Mesenchymal stem cell (in vitro differentiated cells and primary cell): Measurements from ENCODE around the gene FGGY.

Experiments
- DNase-seq: peaks from one replicate; pipeline ENCODE4 v3.0.0-alpha.2; 2013
- H2AFZ ChIP-seq: one replicate; pipeline ENCODE4 v1.6.1; 2013; ENCODE audit warnings: low read depth, mild to moderate bottlenecking, control low read depth, inconsistent platforms, low read length, moderate library complexity
- H2AK5ac ChIP-seq: 2 replicates; pipeline ENCODE4 v1.6.1; 2013; ENCODE audit warnings: low read length, moderate library complexity, mild to moderate bottlenecking, inconsistent platforms; ENCODE audit not compliant: severe bottlenecking
- H2BK120ac ChIP-seq: one replicate; pipeline ENCODE4 v1.6.1; 2013; ENCODE audit warnings: low read depth, mild to moderate bottlenecking, inconsistent platforms, low read length, moderate library complexity
- H2BK12ac ChIP-seq, 2 experiments: one replicate each; pipeline ENCODE4 v1.6.1; 2013; ENCODE audit warnings: inconsistent platforms in 2 of 2, low read length in 2 of 2, mild to moderate bottlenecking in 2 of 2, moderate library complexity in 2 of 2, control low read depth in 1 of 2
- H2BK15ac ChIP-seq: one replicate; pipeline ENCODE4 v1.6.1; 2013; ENCODE audit warnings: mild to moderate bottlenecking, low read depth, inconsistent platforms; ENCODE audit not compliant: poor library complexity, severe bottlenecking
- H2BK5ac ChIP-seq: 2 replicates; pipeline ENCODE4 v1.6.1; 2013; ENCODE audit warnings: low read depth, mild to moderate bottlenecking, low read length, control low read depth, inconsistent platforms; ENCODE audit not compliant: poor library complexity, severe bottlenecking
- H3K14ac ChIP-seq, 2 experiments: one replicate each; pipeline ENCODE4 v1.6.1; 2013; ENCODE audit warnings: inconsistent platforms in 2 of 2, low read length in 2 of 2, control low read depth in 1 of 2, mild to moderate bottlenecking in 1 of 2, moderate library complexity in 1 of 2
- H3K18ac ChIP-seq, 2 experiments: one replicate each; pipeline ENCODE4 v1.6.1; 2013; ENCODE audit warnings: inconsistent platforms in 2 of 2, low read length in 2 of 2, control low read depth in 1 of 2, low read depth in 1 of 2, mild to moderate bottlenecking in 1 of 2
- H3K23ac ChIP-seq, 2 experiments: one replicate each; pipeline ENCODE4 v1.6.1; 2013; ENCODE audit warnings: inconsistent platforms in 2 of 2, low read length in 2 of 2, mild to moderate bottlenecking in 2 of 2, moderate library complexity in 2 of 2, control low read depth in 1 of 2
- H3K27ac ChIP-seq: 2 replicates; pipeline ENCODE4 v1.5.1; 2013; ENCODE audit warnings: mild to moderate bottlenecking, moderate library complexity, low read length, control low read depth, inconsistent platforms; ENCODE audit not compliant: poor library complexity, severe bottlenecking
- H3K27me3 ChIP-seq, 2 experiments: 2 replicates each; pipeline versions ENCODE4 v1.6.1 to v1.7.0; 2013; ENCODE audit warnings: low read length in 2 of 2, mild to moderate bottlenecking in 2 of 2, moderate library complexity in 2 of 2, control low read depth in 1 of 2, inconsistent platforms in 1 of 2; ENCODE audit not compliant: control insufficient read depth in 1 of 2, insufficient read depth in 1 of 2
- H3K36me3 ChIP-seq, 2 experiments: 2 replicates each; pipeline versions ENCODE4 v1.6.1 to v1.7.0; 2013; ENCODE audit warnings: low read length in 2 of 2, control low read depth in 1 of 2, inconsistent platforms in 1 of 2, low read depth in 1 of 2, mild to moderate bottlenecking in 1 of 2; ENCODE audit not compliant: insufficient read depth in 2 of 2, control insufficient read depth in 1 of 2
- H3K4ac ChIP-seq, 2 experiments: one replicate each; pipeline ENCODE4 v1.6.1; 2013; ENCODE audit warnings: inconsistent platforms in 2 of 2, low read length in 2 of 2, mild to moderate bottlenecking in 2 of 2, moderate library complexity in 2 of 2, control low read depth in 1 of 2, low read depth in 1 of 2
- H3K4me1 ChIP-seq: 2 replicates; pipeline ENCODE4 v1.6.1; 2013; ENCODE audit warnings: low read depth, low read length, control low read depth; ENCODE audit not compliant: control insufficient read depth, insufficient read depth
- H3K4me2 ChIP-seq: 2 replicates; pipeline ENCODE4 v1.6.1; 2013; ENCODE audit warnings: low read length, mild to moderate bottlenecking, inconsistent platforms; ENCODE audit not compliant: poor library complexity, severe bottlenecking
- H3K4me3 ChIP-seq, 2 experiments: 2 replicates each; pipeline versions ENCODE4 v1.5.1 to v1.7.0; 2013; ENCODE audit warnings: low read length in 2 of 2, mild to moderate bottlenecking in 2 of 2, control low read depth in 1 of 2, low read depth in 1 of 2; ENCODE audit not compliant: insufficient read depth in 1 of 2
- H3K79me1 ChIP-seq: replicated peaks from 2 replicates; pipeline ENCODE4 v1.6.1; 2013; ENCODE audit warnings: mild to moderate bottlenecking, control low read depth, low read length, inconsistent platforms; ENCODE audit not compliant: poor library complexity, severe bottlenecking
- H3K9ac ChIP-seq: 2 replicates; pipeline ENCODE4 v1.7.0; 2013; ENCODE audit warnings: mild to moderate bottlenecking, low read length, moderate library complexity
- H3K9me3 ChIP-seq: 2 replicates; pipeline ENCODE4 v1.7.0; 2013; ENCODE audit warnings: mild to moderate bottlenecking, low read length; ENCODE audit not compliant: control insufficient read depth
- H4K8ac ChIP-seq: one replicate; pipeline ENCODE4 v1.6.1; 2013; ENCODE audit warnings: inconsistent platforms, mild to moderate bottlenecking, low read length, moderate library complexity
- H4K91ac ChIP-seq: one replicate; pipeline ENCODE4 v1.6.1; 2013; ENCODE audit warnings: mild to moderate bottlenecking, low read length, inconsistent platforms
- WGBS: methylation state at CpG from one replicate; pipeline ENCODE4 v1.1.7; 2013; ENCODE audit warnings: mixed read lengths; 5-methylcytosine and 5-hydroxymethylcytosine counted together

The FGGY gene

DNA sequence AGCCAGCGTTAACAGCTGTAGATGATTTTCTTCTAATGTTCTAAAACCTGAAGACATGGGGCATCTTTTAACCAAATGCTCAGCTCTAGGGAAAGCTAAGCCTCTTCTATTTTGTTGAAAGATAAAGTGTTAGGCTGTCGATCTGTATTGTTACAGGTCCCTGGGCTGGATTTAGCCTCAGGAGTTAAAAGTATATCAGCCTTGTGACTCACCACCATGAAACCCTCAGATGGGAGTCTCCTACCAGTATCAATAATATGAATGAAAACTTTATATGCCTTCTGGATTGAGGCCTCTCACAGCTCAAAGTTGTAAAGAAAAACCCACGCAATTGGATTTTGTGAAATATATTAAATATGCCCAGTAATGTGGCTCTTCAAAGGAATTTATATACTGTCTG lies 231.6 kb downstream of the FGGY start:
- WGBS: 95% methylated on average over 2 of the region's 3 CpGs
- Histone ChIP-seq H4K91ac (no peak overlapping the region), H3K4me3 (no peak overlapping the region), H3K27me3 (no peaks in the 10 kb centered on the region), H3K18ac (no peak overlapping the region), H3K4ac (no peak overlapping the region), H3K23ac (no peak overlapping the region), H2BK15ac (no peak overlapping the region), H3K4me1 (no peaks in the 10 kb centered on the region), H2AFZ (no peak overlapping the region), H2BK5ac (no peak overlapping the region), H2BK120ac (no peak overlapping the region), H3K36me3 (peaks cover 0 to 3% of the 10 kb centered on the region in 2 experiments), H4K8ac (no peak overlapping the region), H3K9ac (no peak overlapping the region), H2AK5ac (no peak overlapping the region), H3K79me1 (no peaks in the 10 kb centered on the region), H2BK12ac (no peak overlapping the region), H3K27ac (no peak overlapping the region), H3K14ac (no peak overlapping the region), H3K4me2 (no peak overlapping the region), H3K9me3 (no peaks in the 10 kb centered on the region)
- DNase-seq: no peak

- Histone ChIP-seq H4K8ac (no peak overlapping the region), H2AFZ (no peak overlapping the region), H3K18ac (no peak overlapping the region), H3K14ac (no peak overlapping the region), H3K27ac (no peak overlapping the region), H3K4ac (no peak overlapping the region), H3K79me1 (no peaks in the 10 kb centered on the region), H2BK15ac (no peak overlapping the region), H2BK120ac (no peak overlapping the region), H3K36me3 (peaks cover 0 to 2% of the 10 kb centered on the region in 2 experiments), H2AK5ac (no peak overlapping the region), H3K9me3 (no peaks in the 10 kb centered on the region), H4K91ac (no peak overlapping the region), H2BK12ac (no peak overlapping the region), H3K9ac (no peak overlapping the region), H2BK5ac (no peak overlapping the region), H3K27me3 (no peaks in the 10 kb centered on the region), H3K4me1 (no peaks in the 10 kb centered on the region), H3K4me3 (no peak overlapping the region), H3K23ac (no peak overlapping the region), H3K4me2 (no peak overlapping the region)
- 96% methylated on average over 1 of the region's 2 CpGs for WGBS
- no peak for DNase-seq
Observed at GRCh38 chr1:59528900-59529299, 232.0 kb downstream of the FGGY start.

GRCh38 chr1:59530119-59530518 lies 233.2 kb downstream of the FGGY start:
- Histone ChIP-seq H3K4me3 (no peak overlapping the region), H4K8ac (no peak overlapping the region), H3K4ac (no peak overlapping the region), H2AK5ac (no peak overlapping the region), H2BK5ac (no peak overlapping the region), H2BK12ac (no peak overlapping the region), H3K79me1 (no peaks in the 10 kb centered on the region), H2BK120ac (no peak overlapping the region), H3K9ac (no peak overlapping the region), H3K27me3 (no peaks in the 10 kb centered on the region), H3K36me3 (no peaks in the 10 kb centered on the region), H2BK15ac (no peak overlapping the region), H3K9me3 (no peaks in the 10 kb centered on the region), H4K91ac (no peak overlapping the region), H3K4me2 (no peak overlapping the region), H3K14ac (no peak overlapping the region), H2AFZ (no peak overlapping the region), H3K23ac (no peak overlapping the region), H3K18ac (no peak overlapping the region), H3K27ac (no peak overlapping the region), H3K4me1 (no peaks in the 10 kb centered on the region)
- no peak for DNase-seq
- WGBS: 100% methylated on average over 1 of the region's 3 CpGs

DNA sequence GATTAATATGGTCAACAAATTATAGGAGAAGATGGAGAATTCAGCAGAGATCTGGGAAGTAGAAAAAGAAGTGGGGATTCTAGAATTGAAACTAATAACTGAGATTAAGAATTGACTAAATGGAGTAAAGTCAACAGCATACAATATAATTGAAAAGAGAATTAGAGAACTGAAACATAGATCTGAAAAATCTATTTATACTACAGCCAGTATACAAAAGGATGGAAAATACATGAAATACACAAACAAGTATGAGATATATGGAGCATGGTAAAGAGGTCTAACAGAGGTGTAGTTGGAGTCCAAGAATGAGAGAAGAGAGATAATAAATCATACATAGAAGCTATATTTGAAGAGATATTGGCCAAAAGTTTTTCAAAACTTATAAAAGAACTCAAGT lies 235.2 kb downstream of the FGGY start:
- Histone ChIP-seq H2BK12ac (no peak overlapping the region), H4K8ac (no peak overlapping the region), H2AFZ (no peak overlapping the region), H2BK5ac (no peak overlapping the region), H3K14ac (no peak overlapping the region), H2BK15ac (no peak overlapping the region), H3K27ac (no peak overlapping the region), H3K4ac (no peak overlapping the region), H3K9ac (no peak overlapping the region), H3K79me1 (no peaks in the 10 kb centered on the region), H3K18ac (no peak overlapping the region), H3K4me2 (no peak overlapping the region), H3K9me3 (no peaks in the 10 kb centered on the region), H3K27me3 (no peaks in the 10 kb centered on the region), H4K91ac (no peak overlapping the region), H2AK5ac (no peak overlapping the region), H3K23ac (no peak overlapping the region), H2BK120ac (no peak overlapping the region), H3K36me3 (no peaks in the 10 kb centered on the region), H3K4me3 (no peak overlapping the region), H3K4me1 (no peaks in the 10 kb centered on the region)
- no peak for DNase-seq
